HEK293T (cell line): ENCODE results near the gene CCT6A.

Experiments used
- BHLHE40 ChIP-seq: fragments of 450-650 bp; IDR thresholded peaks from 2 replicates; pipeline ENCODE4 v1.6.1; 2016; ENCODE audit warnings: mild to moderate bottlenecking, moderate library complexity, borderline replicate concordance
- FOXA1 ChIP-seq: fragments of 450-650 bp; IDR thresholded peaks from 2 replicates; pipeline ENCODE4 v1.6.1; 2016; ENCODE audit warnings: mild to moderate bottlenecking
- NFRKB ChIP-seq: fragments of 450-650 bp; IDR thresholded peaks from 2 replicates; pipeline ENCODE4 v1.6.1; 2016; ENCODE audit warnings: mild to moderate bottlenecking, moderate library complexity

DNA sequence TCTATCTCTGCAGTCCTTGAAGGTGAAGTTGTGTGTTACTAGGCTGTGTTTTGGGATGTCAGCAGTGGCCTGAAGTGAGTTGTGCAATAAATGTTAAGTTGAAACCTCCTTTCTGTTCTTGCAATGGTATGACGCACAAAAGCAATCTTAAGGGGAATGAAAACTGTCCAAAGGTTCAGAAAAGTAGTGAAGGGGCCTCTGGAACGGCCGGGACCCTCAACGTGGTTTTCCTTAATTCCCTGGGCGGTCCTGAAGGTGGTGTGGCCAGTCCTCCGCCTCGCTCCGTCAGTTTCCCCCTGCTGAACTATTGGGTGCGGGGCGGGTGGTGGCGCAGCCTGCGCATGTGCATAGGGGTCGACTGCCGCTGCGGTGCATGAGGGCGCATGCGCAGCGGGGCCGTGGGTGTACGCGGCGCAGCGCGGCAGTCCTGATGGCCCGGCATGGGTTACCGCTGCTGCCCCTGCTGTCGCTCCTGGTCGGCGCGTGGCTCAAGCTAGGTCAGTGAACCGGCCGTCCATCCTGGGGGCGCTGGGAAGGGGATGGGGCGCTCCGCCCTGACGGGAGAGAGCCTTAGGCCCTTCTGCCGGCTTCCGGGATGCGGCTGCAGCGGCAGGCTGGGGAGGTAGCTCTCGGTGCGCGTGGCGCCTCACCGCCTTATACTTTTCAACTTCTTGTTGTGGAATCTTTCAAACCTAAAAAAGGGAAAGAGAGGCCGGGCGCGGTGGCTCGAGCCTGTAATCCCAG, 12.5 kb downstream of the CCT6A start, which contains the start of gene SUMF2:
- TF ChIP-seq NFRKB (no peak), FOXA1 (no peak), BHLHE40 (no peak)
